Endothelial cell of umbilical vein (primary cell): ENCODE data around the gene GFOD1. TPM values are rescaled to one million over a fixed set of nuclear protein-coding genes. Genes with fewer than 3 reads are reported as not detected.

Experiments used
- BruUV-seq: library from RNA; stranded (reverse); fragments of 400-500 nt; replicated peaks from 2 replicates; lab custom pipeline; 2021; lab: Mats Ljungman, UMichigan
- CTCF ChIA-PET: fragments of 300-600, 350-600 bp; sonication (Branson Sonifier 250); formaldehyde crosslinking; loops from one replicate; lab custom pipeline; 2021; ENCODE audit warnings: antibody characterized with exemption, inconsistent platforms; lab: Charles Lee
- POLR2A ChIA-PET: fragments of 300-600, 350-600 bp; sonication (Branson Sonifier 250); formaldehyde crosslinking; loops from one replicate; lab custom pipeline; 2021; ENCODE audit warnings: antibody characterized with exemption, inconsistent platforms; lab: Charles Lee
- DNase-seq: peaks from one replicate; pipeline ENCODE4 v3.0.0-alpha.2; 2011; ENCODE audit warnings: low read depth, low spot score
- FAIRE-seq: peaks from 2 replicates; lab custom pipeline; 2011; peaks lifted over from hg19 to GRCh38; lab: Jason Lieb, UNC
- H2AFZ ChIP-seq: 2 replicates; pipeline ENCODE4 v1.6.0; 2012; ENCODE audit warnings: low read depth, low read length, control low read depth, inconsistent platforms
- H3K27ac ChIP-seq: 2 replicates; pipeline ENCODE4 v1.5.1; 2011; ENCODE audit warnings: low read depth, mild to moderate bottlenecking, control low read depth, low read length, moderate library complexity; ENCODE audit not compliant: insufficient read depth
- H3K27me3 ChIP-seq, 2 experiments: 2 replicates each; pipeline versions ENCODE4 v1.6.0 to v1.6.1; 2011; ENCODE audit warnings: low read length in 2 of 2, mixed read lengths in 1 of 2; ENCODE audit not compliant: control insufficient read depth in 2 of 2, insufficient read depth in 2 of 2
- H3K36me3 ChIP-seq, 2 experiments: 2 replicates in 1 of 2; 3 replicates in 1 of 2; pipeline ENCODE4 v1.5.1; 2011; ENCODE audit warnings: low read length in 2 of 2, mild to moderate bottlenecking in 1 of 2, moderate library complexity in 1 of 2; ENCODE audit not compliant: control insufficient read depth in 2 of 2, insufficient read depth in 2 of 2; ENCODE audit errors: extremely low read depth in 1 of 2
- H3K4me1 ChIP-seq: 3 replicates; pipeline ENCODE4 v1.5.1; 2011; ENCODE audit warnings: mild to moderate bottlenecking, low read length; ENCODE audit not compliant: control insufficient read depth, insufficient read depth; ENCODE audit errors: extremely low read depth
- H3K4me2 ChIP-seq: 2 replicates; pipeline ENCODE4 v1.6.1; 2011; ENCODE audit warnings: low read length, control low read depth, mixed read lengths; ENCODE audit not compliant: insufficient read depth
- H3K4me3 ChIP-seq, 3 experiments: fragments of 200-600 bp in 1 of 3; sonication (generic), shearing (Covaris generic) in 1 of 3; replicated peaks in 1 of 3; 2 replicates each; pipeline ENCODE4 v1.5.1; 2011 to 2016; ENCODE audit warnings: control low read depth in 3 of 3, low read length in 3 of 3, mild to moderate bottlenecking in 2 of 3, inconsistent platforms in 1 of 3, low read depth in 1 of 3, moderate library complexity in 1 of 3; ENCODE audit not compliant: insufficient read depth in 1 of 3
- H3K79me2 ChIP-seq: 2 replicates; pipeline ENCODE4 v1.6.0; 2012; ENCODE audit warnings: low read length, inconsistent platforms; ENCODE audit not compliant: control insufficient read depth, insufficient read depth
- H3K9ac ChIP-seq: replicated peaks from 2 replicates; pipeline ENCODE3; 2011; ENCODE audit warnings: low read length, control low read depth; ENCODE audit not compliant: insufficient read depth; ENCODE audit errors: extremely low read depth
- H3K9me1 ChIP-seq: replicated peaks from 3 replicates; pipeline ENCODE4 v1.6.0; 2011; ENCODE audit warnings: mild to moderate bottlenecking, low read length; ENCODE audit not compliant: control insufficient read depth, insufficient read depth; ENCODE audit errors: extremely low read depth
- H3K9me3 ChIP-seq: replicated peaks from 2 replicates; pipeline ENCODE4 v1.5.1; 2012; ENCODE audit warnings: low read length, inconsistent platforms; ENCODE audit not compliant: control insufficient read depth, insufficient read depth
- H4K20me1 ChIP-seq: replicated peaks from 2 replicates; pipeline ENCODE3; 2011; ENCODE audit warnings: mild to moderate bottlenecking, low read length; ENCODE audit not compliant: control insufficient read depth, insufficient read depth; ENCODE audit errors: extremely low read depth
- EZH2 ChIP-seq: IDR thresholded peaks from 2 replicates; pipeline ENCODE4 v1.6.1; 2012; ENCODE audit warnings: borderline replicate concordance, low read depth, mild to moderate bottlenecking, moderate library complexity, low read length, inconsistent platforms; ENCODE audit not compliant: severe bottlenecking
- FOS ChIP-seq: IDR thresholded peaks from 2 replicates; pipeline ENCODE4 v1.6.1; 2011; ENCODE audit warnings: mild to moderate bottlenecking, low read length, moderate library complexity, borderline replicate concordance; ENCODE audit not compliant: insufficient read depth
- GATA2 ChIP-seq: IDR thresholded peaks from 2 replicates; pipeline ENCODE4 v1.7.0; 2011; ENCODE audit warnings: low read depth, mild to moderate bottlenecking, moderate library complexity, mixed read lengths, low read length; ENCODE audit not compliant: insufficient read length, insufficient read depth
- JUN ChIP-seq: IDR thresholded peaks from 2 replicates; pipeline ENCODE4 v1.6.1; 2011; ENCODE audit warnings: borderline replicate concordance, low read depth; ENCODE audit not compliant: insufficient read length, insufficient read depth
- MYC ChIP-seq: IDR thresholded peaks from one replicate; pipeline ENCODE4 v1.6.1; 2011; ENCODE audit warnings: mild to moderate bottlenecking, low read depth, low read length
- POLR2A ChIP-seq: IDR thresholded peaks from 2 replicates; pipeline ENCODE4 v1.6.1; 2012; ENCODE audit warnings: low read depth, mild to moderate bottlenecking, control low read depth, low read length
- POLR2AphosphoS5 ChIP-seq: IDR thresholded peaks from 2 replicates; pipeline ENCODE4 v1.6.1; 2012; ENCODE audit warnings: low read depth, mild to moderate bottlenecking, control low read depth, low read length, moderate library complexity; ENCODE audit not compliant: insufficient read depth
- dilution Hi-C: fragments of 300-500 bp; cut with MboI; formaldehyde crosslinking; loops from one replicate; pipeline ENCODE4 v1.15.0; 2019; ENCODE audit warnings: low sequenced_read_pairs; ENCODE audit not compliant: extremely low pct_ligation_motif_present
- intact Hi-C: fragments of 100-400 bp; cut with micrococcal nuclease; formaldehyde crosslinking; loops from one replicate; pipeline ENCODE4 v1.10.0; 2022
- polyA plus RNA-seq, 4 experiments: library from polyadenylated mRNA; depleted of rRNA in 3 of 4; stranded (reverse) in 3 of 4; unstranded in 1 of 4; fragments of >200 nt; gene quantifications; 2 replicates each; pipeline versions ENCODE4 v1.2.1 to v1.2.3, GENCODE V29; 2011 to 2012; ENCODE audit warnings: missing spikeins in 1 of 4
- total RNA-seq: library from RNA; stranded (reverse); gene quantifications from 2 replicates; pipeline ENCODE4 v1.2.3, GENCODE V29; 2021
- TF ChIP-seq, protein P1 (sequence below): IDR thresholded peaks from 2 replicates; pipeline ENCODE4 v1.6.1; 2011; ENCODE audit not compliant: insufficient read depth, insufficient read length
- TF ChIP-seq, protein P2 (sequence below), 2 donors: IDR thresholded peaks; 1 replicate in 1 of 2; 2 replicates in 1 of 2; pipeline ENCODE4 v1.5.1; 2011; ENCODE audit warnings: low read length in 2 of 2, mild to moderate bottlenecking in 2 of 2, moderate library complexity in 2 of 2, control low read depth in 1 of 2, inconsistent platforms in 1 of 2, low read depth in 1 of 2; ENCODE audit not compliant: insufficient read depth in 1 of 2; ENCODE audit errors: extremely low read depth in 1 of 2

The GFOD1 gene
- total and polyA plus RNA-seq, 2 donors (not counting 3 experiments of a cell fraction or from before 2014, with no cell fraction given) = 12.1 to 24.1 TPM

- H3K9ac ChIP-seq = no peak overlapping the region
- CTCF ChIA-PET = interaction anchor here (0.7 to 1.9 kb wide), 7 partner anchors 9 to 120 kb away, joined by 3 to 8 read pairs (median 3); partner anchors contain the start of genes GFOD1 and SIRT5
- H2AFZ ChIP-seq = no peak overlapping the region
- H3K4me2 ChIP-seq = no peak overlapping the region
- H3K27ac ChIP-seq = peak overlapping the region; percentile 2
- intact Hi-C loops = loop anchor here (2.0 kb wide), 2 partner anchors 32 kb away; partner anchors contain the start of gene GFOD1
- H3K79me2 ChIP-seq = no peaks in the 10 kb centered on the region
- BruUV-seq = TSS peak; percentile 100
- peaks cover 0 to 7% of the 10 kb centered on the region in 2 experiments for H3K36me3 ChIP-seq
- no peaks in the 10 kb centered on the region for H3K9me3 ChIP-seq
- H3K4me1 ChIP-seq = peaks cover 11% of the 10 kb centered on the region
- FAIRE-seq (peak; percentile 44), DNase-seq (peak; percentile 32)
- H3K27me3 ChIP-seq = no peaks in the 10 kb centered on the region
- TF ChIP-seq JUN (no peak), POLR2AphosphoS5 (no peak), EZH2 (no peak), MYC (no peak), POLR2A (no peak), FOS (no peak), GATA2 (no peak)
- TF ChIP-seq, protein P1, sequence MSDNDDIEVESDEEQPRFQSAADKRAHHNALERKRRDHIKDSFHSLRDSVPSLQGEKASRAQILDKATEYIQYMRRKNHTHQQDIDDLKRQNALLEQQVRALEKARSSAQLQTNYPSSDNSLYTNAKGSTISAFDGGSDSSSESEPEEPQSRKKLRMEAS = no peak
- TF ChIP-seq, protein P2, sequence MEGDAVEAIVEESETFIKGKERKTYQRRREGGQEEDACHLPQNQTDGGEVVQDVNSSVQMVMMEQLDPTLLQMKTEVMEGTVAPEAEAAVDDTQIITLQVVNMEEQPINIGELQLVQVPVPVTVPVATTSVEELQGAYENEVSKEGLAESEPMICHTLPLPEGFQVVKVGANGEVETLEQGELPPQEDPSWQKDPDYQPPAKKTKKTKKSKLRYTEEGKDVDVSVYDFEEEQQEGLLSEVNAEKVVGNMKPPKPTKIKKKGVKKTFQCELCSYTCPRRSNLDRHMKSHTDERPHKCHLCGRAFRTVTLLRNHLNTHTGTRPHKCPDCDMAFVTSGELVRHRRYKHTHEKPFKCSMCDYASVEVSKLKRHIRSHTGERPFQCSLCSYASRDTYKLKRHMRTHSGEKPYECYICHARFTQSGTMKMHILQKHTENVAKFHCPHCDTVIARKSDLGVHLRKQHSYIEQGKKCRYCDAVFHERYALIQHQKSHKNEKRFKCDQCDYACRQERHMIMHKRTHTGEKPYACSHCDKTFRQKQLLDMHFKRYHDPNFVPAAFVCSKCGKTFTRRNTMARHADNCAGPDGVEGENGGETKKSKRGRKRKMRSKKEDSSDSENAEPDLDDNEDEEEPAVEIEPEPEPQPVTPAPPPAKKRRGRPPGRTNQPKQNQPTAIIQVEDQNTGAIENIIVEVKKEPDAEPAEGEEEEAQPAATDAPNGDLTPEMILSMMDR (IDR thresholded peaks at IDR 0.05; ENCODE audit: extremely low read depth in 1 of 2, insufficient read depth in 1 of 2, low read depth in 1 of 2, low read length in 2 of 2) = no peak
- H3K9me1 ChIP-seq = no peaks in the 10 kb centered on the region
- POLR2A ChIA-PET = no interaction called here
- dilution Hi-C loops = no loop called here
- no peaks in the 10 kb centered on the region for H4K20me1 ChIP-seq
- H3K4me3 ChIP-seq = no peak overlapping the region
These were observed 32.8 kb downstream of the GFOD1 start for GRCh38 chr6:13454286-13455221.
